ENCODE data around the gene CLEC4D. TPM values are rescaled to one million over a fixed set of nuclear protein-coding genes. Genes with fewer than 3 reads are reported as not detected.

The CLEC4D gene
- total and polyA plus RNA-seq, 2 experiments from 2014 or later: 0.24 to 0.90 TPM

GRCh38 chr12:8466241-8466640 is 47.1 kb upstream of the CLEC4D start (continued):
- no peak for TF ChIP-seq CTCF (conservative IDR thresholded peaks at IDR 0.05; ENCODE audit: low read depth in 2 of 2)
- TF ChIP-seq REST (IDR thresholded peaks at IDR 0.05; ENCODE audit: unreplicated experiment): no peak
- TF ChIP-seq STAT1 (IDR thresholded peaks at IDR 0.05; ENCODE audit: unreplicated experiment): no peak

- DNase-seq (ENCODE audit: low spot score) (no peak), ATAC-seq (no peak)
- peaks cover 16% of the 10 kb centered on the region for H3K9me3 Mint-ChIP-seq
- Histone ChIP-seq H3F3A (replicated peaks; ENCODE audit: low read depth) (no peaks in the 10 kb centered on the region), H3K4me2 (no peak overlapping the region), H3K4me3 (no peak overlapping the region), H3K27ac (ENCODE audit: low read depth) (no peak overlapping the region), H3K79me2 (replicated peaks; ENCODE audit: insufficient read depth) (no peaks in the 10 kb centered on the region), H3K27me3 (ENCODE audit: insufficient read depth) (no peaks in the 10 kb centered on the region), H3K36me3 (ENCODE audit: insufficient read depth) (no peaks in the 10 kb centered on the region), H3K9me2 (ENCODE audit: insufficient read depth) (no peaks in the 10 kb centered on the region), H2AFZ (no peak overlapping the region), H4K20me1 (replicated peaks; ENCODE audit: insufficient read depth) (no peaks in the 10 kb centered on the region), H3K4me1 (ENCODE audit: insufficient read depth) (peaks cover 15% of the 10 kb centered on the region)
- H3K4me3 Mint-ChIP-seq: no peak overlapping the region
- TF ChIP-seq REST (IDR thresholded peaks at IDR 0.05; ENCODE audit: unreplicated experiment) (no peak), ETS1 (IDR thresholded peaks at IDR 0.05) (no peak), CTCF (conservative IDR thresholded peaks at IDR 0.05; ENCODE audit: low read depth in 2 of 2) (no peak), NANOG (IDR thresholded peaks at IDR 0.05; ENCODE audit: borderline replicate concordance) (no peak), STAT1 (IDR thresholded peaks at IDR 0.05; ENCODE audit: unreplicated experiment) (no peak), POLR2AphosphoS5 (IDR thresholded peaks at IDR 0.05; ENCODE audit: low read depth) (no peak), ZNF114 (CRISPR knock-in tag; IDR thresholded peaks at IDR 0.05) (no peak), EZH2 (IDR thresholded peaks at IDR 0.05; ENCODE audit: low read depth, unreplicated experiment) (no peak)
- no peaks in the 10 kb centered on the region for H3K27me3 Mint-ChIP-seq (ENCODE audit: insufficient read depth, low read depth, poor library complexity)
- H3K4me1 Mint-ChIP-seq: peaks cover 22% of the 10 kb centered on the region
- peaks cover 4% of the 10 kb centered on the region; the same call in 2 of the 3 replicates for H3K36me3 Mint-ChIP-seq (ENCODE audit: low read depth)
- no peak overlapping the region for H3K27ac Mint-ChIP-seq
These were observed 42.2 kb upstream of the CLEC4D start for GRCh38 chr12:8471090-8471489.

All from GM23338 (cell line).